ENCODE data around the gene ERN1.

ERN1 gene

GRCh38 chr17:64002658-64003525 is 127.1 kb downstream of the ERN1 start:
- Histone ChIP-seq H3K27ac (ENCODE audit: low read length) (no peak overlapping the region), H3K27me3 (ENCODE audit: insufficient read depth, low read length, poor library complexity) (no peaks in the 10 kb centered on the region), H3K9me3 (ENCODE audit: insufficient read depth, low read length, severe bottlenecking) (no peaks in the 10 kb centered on the region), H3K79me2 (ENCODE audit: insufficient read depth, low read length) (0 out of 2 replicates have a peak, but pooled peaks cover under 1% of the 10 kb centered on the region), H2AFZ (ENCODE audit: low read depth, low read length) (no peak overlapping the region), H4K20me1 (ENCODE audit: insufficient read depth, low read length) (peaks cover 7% of the 10 kb centered on the region; the same call in 1 of the 2 replicates), H3K4me2 (ENCODE audit: insufficient read depth, low read length) (no peak overlapping the region), H3K4me3 (ENCODE audit: low read depth in 1 of 2, low read length in 2 of 2) (no peak overlapping the region), H3K36me3 (ENCODE audit: insufficient read depth, low read length) (peaks cover 40% of the 10 kb centered on the region), H3K4me1 (ENCODE audit: insufficient read depth, low read length) (peaks cover 17% of the 10 kb centered on the region), H3K9ac (ENCODE audit: low read depth, low read length) (no peak overlapping the region)
- DNase-seq (no peak), ATAC-seq (ENCODE audit: insufficient read depth, low read depth) (no peak)
- TF ChIP-seq, protein P1, sequence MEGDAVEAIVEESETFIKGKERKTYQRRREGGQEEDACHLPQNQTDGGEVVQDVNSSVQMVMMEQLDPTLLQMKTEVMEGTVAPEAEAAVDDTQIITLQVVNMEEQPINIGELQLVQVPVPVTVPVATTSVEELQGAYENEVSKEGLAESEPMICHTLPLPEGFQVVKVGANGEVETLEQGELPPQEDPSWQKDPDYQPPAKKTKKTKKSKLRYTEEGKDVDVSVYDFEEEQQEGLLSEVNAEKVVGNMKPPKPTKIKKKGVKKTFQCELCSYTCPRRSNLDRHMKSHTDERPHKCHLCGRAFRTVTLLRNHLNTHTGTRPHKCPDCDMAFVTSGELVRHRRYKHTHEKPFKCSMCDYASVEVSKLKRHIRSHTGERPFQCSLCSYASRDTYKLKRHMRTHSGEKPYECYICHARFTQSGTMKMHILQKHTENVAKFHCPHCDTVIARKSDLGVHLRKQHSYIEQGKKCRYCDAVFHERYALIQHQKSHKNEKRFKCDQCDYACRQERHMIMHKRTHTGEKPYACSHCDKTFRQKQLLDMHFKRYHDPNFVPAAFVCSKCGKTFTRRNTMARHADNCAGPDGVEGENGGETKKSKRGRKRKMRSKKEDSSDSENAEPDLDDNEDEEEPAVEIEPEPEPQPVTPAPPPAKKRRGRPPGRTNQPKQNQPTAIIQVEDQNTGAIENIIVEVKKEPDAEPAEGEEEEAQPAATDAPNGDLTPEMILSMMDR (IDR thresholded peaks at IDR 0.05; ENCODE audit: borderline replicate concordance, extremely low read depth, low read length, poor library complexity, severe bottlenecking) = no peak
- no peak for TF ChIP-seq EZH2 (IDR thresholded peaks at IDR 0.05; ENCODE audit: borderline replicate concordance, low read depth, low read length, severe bottlenecking)

DNA sequence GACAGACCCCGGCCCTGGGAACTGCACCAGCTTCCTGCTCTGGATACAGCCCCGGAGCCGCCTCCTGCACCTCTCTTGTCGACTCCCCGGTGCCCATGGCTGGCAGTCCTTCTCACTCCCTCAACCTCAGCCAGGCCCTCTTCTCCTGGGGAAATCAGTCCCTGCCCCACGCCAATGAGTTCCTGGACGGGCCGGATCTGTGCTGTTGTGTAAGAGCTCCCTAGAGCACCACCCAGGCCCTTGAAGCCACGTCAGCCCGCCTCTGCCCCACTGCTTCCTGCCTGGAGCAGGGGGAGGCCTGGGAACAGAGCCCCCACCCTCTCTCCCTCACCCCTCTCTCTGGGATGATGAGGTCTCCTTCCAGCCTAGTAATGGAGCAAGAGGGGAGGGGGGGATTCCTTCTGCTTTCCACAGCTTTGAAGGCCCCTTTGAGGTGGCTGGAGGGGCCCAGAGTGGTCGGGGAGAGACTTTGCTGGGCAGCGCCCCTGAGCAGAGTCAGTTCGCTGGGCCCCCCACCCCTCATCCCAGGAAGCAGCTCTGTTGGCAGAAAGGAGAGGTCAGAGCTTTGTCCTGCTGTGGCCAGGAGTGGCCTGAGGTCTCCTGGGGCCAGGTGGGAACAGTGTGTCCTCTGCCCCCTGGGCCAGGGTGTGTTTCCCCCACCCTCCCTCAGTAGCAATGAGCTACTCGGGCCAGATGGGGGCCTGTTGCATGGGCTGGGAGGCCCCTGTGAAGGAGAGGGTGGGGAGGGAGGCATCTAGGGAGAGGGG is 128.0 kb downstream of the ERN1 start:
- no peak for TF ChIP-seq EZH2 (IDR thresholded peaks at IDR 0.05; ENCODE audit: borderline replicate concordance, low read depth, low read length, severe bottlenecking)
- TF ChIP-seq, protein P1 (IDR thresholded peaks at IDR 0.05; ENCODE audit: borderline replicate concordance, extremely low read depth, low read length, poor library complexity, severe bottlenecking) = no peak
- Histone ChIP-seq H3K4me2 (ENCODE audit: insufficient read depth, low read length) (no peak overlapping the region), H3K4me1 (ENCODE audit: insufficient read depth, low read length) (peaks cover 22% of the 10 kb centered on the region), H4K20me1 (ENCODE audit: insufficient read depth, low read length) (peaks cover 7% of the 10 kb centered on the region; the same call in 1 of the 2 replicates), H3K36me3 (ENCODE audit: insufficient read depth, low read length) (peaks cover 40% of the 10 kb centered on the region), H3K27me3 (ENCODE audit: insufficient read depth, low read length, poor library complexity) (no peaks in the 10 kb centered on the region), H3K4me3 (ENCODE audit: low read depth in 1 of 2, low read length in 2 of 2) (no peak overlapping the region), H3K79me2 (ENCODE audit: insufficient read depth, low read length) (no peaks in the 10 kb centered on the region), H3K9ac (ENCODE audit: low read depth, low read length) (no peak overlapping the region), H3K27ac (ENCODE audit: low read length) (no peak overlapping the region), H3K9me3 (ENCODE audit: insufficient read depth, low read length, severe bottlenecking) (no peaks in the 10 kb centered on the region), H2AFZ (ENCODE audit: low read depth, low read length) (no peak overlapping the region)
- ATAC-seq (ENCODE audit: insufficient read depth, low read depth) = no peak
- no peak for DNase-seq

DNA sequence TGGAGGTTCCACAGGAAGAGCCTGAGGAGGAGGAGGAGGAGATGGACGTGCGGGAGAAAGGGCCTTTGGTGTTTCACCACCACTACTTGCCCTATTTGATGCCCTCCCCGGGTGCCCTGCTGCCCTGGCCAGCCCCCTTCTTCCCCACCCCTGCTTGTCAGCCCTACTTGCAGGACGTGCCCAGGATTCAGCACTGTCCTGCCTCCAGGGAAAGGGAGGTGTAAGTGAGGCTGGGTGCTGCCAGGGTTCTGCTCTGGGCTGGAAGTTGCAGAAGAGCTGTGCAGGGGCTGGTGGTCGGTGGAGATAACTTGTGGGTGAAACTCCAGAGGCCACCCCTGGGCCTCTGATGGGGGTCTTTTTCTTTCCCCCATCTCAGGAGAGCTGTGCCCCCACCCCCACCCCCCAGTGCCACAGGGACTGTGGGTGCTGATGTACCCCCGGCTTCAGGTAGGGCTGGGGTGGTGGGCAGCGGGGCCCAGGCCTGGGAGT is 128.8 kb downstream of the ERN1 start:
- H3K9ac ChIP-seq (ENCODE audit: low read depth, low read length) = no peak overlapping the region
- peaks cover 22% of the 10 kb centered on the region for H3K4me1 ChIP-seq (ENCODE audit: insufficient read depth, low read length)
- H3K9me3 ChIP-seq (ENCODE audit: insufficient read depth, low read length, severe bottlenecking) = no peaks in the 10 kb centered on the region
- no peak overlapping the region for H3K27ac ChIP-seq (ENCODE audit: low read length)
- peaks cover 4% of the 10 kb centered on the region; the same call in 1 of the 2 replicates for H4K20me1 ChIP-seq (ENCODE audit: insufficient read depth, low read length)
- no peaks in the 10 kb centered on the region for H3K79me2 ChIP-seq (ENCODE audit: insufficient read depth, low read length)
- TF ChIP-seq EZH2 (IDR thresholded peaks at IDR 0.05; ENCODE audit: borderline replicate concordance, low read depth, low read length, severe bottlenecking) = no peak
- TF ChIP-seq, protein P1 (IDR thresholded peaks at IDR 0.05; ENCODE audit: borderline replicate concordance, extremely low read depth, low read length, poor library complexity, severe bottlenecking) = no peak
- H2AFZ ChIP-seq (ENCODE audit: low read depth, low read length) = no peak overlapping the region
- H3K4me2 ChIP-seq (ENCODE audit: insufficient read depth, low read length) = no peak overlapping the region
- H3K4me3 ChIP-seq (ENCODE audit: low read depth in 1 of 2, low read length in 2 of 2) = no peak overlapping the region
- H3K36me3 ChIP-seq (ENCODE audit: insufficient read depth, low read length) = peaks cover 37% of the 10 kb centered on the region
- no peaks in the 10 kb centered on the region for H3K27me3 ChIP-seq (ENCODE audit: insufficient read depth, low read length, poor library complexity)
- no peak for ATAC-seq (ENCODE audit: insufficient read depth, low read depth)
- DNase-seq = no peak

All from DND-41 (cell line).